Measurements from ENCODE around the gene RPL22. TPM values are rescaled to one million over a fixed set of nuclear protein-coding genes. Genes with fewer than 3 reads are reported as not detected.

RPL22 gene
- 456 TPM for total RNA-seq (2021; ENCODE audit: unreplicated experiment)
- polyA plus RNA-seq (2012) = 563 and 639 TPM in 2 replicates
- percentile 99 among the genes with signal in this experiment for Bru-seq, nascent RNA
- BruChase-seq, experiment 1, labeled RNA remaining after a 6-hour chase = percentile 99 among the genes with signal in this experiment
- BruChase-seq, experiment 2, labeled RNA remaining after a 2-hour chase = percentile 99 among the genes with signal in this experiment
- long read RNA-seq, transcript RPL22-201 (4 exons, 2,078 nt) = major isoform, 272 of 419 reads
- long read RNA-seq, transcript RPL22-206 (3 exons, 2,279 nt) = minor isoform, 64 of 419 reads
- long read RNA-seq, partial matches to known transcripts = 40 of 419 reads
- long read RNA-seq, other reads (novel, unspliced or antisense) = 40 of 419 reads

- H3K4me2 ChIP-seq (ENCODE audit: low read length) = peak within 1 kb of the TSS; percentile 93
- peak within 1 kb of the TSS; percentile 98 for H3K9ac ChIP-seq (ENCODE audit: low read length)
- intact Hi-C loops (cut with micrococcal nuclease) = no loop called here
- peak within 1 kb of the TSS; percentile 94 for H3K27ac ChIP-seq (ENCODE audit: low read depth, low read length)
- no peaks in the 10 kb centered on the region for H3K9me2 ChIP-seq (ENCODE audit: insufficient read depth)
- ChIA-PET RAD21 (ENCODE audit: low non-redundant PET in 1 of 2, low total read pairs in 2 of 2, uncharacterized antibody in 2 of 2, unreplicated experiment in 2 of 2) (no interaction called here), POLR2A (interaction anchor here (1.3 kb wide), 1 partner anchor 21 kb away, joined by 3 read pairs; no protein-coding TSS in a partner anchor), CTCF (interaction anchor here (0.8 kb wide), 1 partner anchor 14 kb away, joined by 5 read pairs; no protein-coding TSS in a partner anchor)
- BruUV-seq (replicated peaks) = TSS peak; percentile 93
- peak within 1 kb of the TSS; percentile 82 to 96 for H3K4me3 ChIP-seq (replicated peaks in 1 of 2; ENCODE audit: low read depth in 1 of 2, low read length in 2 of 2)
- H2AFZ ChIP-seq (ENCODE audit: low read depth, low read length, poor library complexity, severe bottlenecking) = peak within 1 kb of the TSS; percentile 66
- no peaks in the 10 kb centered on the region for H3K9me3 ChIP-seq (ENCODE audit: control insufficient read depth in 1 of 2, insufficient read depth in 1 of 2, low read depth in 1 of 2, low read length in 2 of 2)
- peak; percentile 94 for ATAC-seq
- no peaks in the 10 kb centered on the region; the same call in 1 of the 2 replicates for H4K20me1 ChIP-seq (ENCODE audit: insufficient read depth)
- no peaks in the 10 kb centered on the region for H3K27me3 ChIP-seq (ENCODE audit: insufficient read depth, low read length)
- peaks cover 49% of the 10 kb centered on the region for H3K79me2 ChIP-seq (ENCODE audit: insufficient read depth, low read length)
- DNase-seq (ENCODE audit: low read depth, low spot score) = peak; percentile 98
- H3K36me3 ChIP-seq (ENCODE audit: control insufficient read depth in 1 of 2, insufficient read depth in 2 of 2, low read length in 2 of 2) = peaks cover 12 to 34% of the 10 kb centered on the region in 2 experiments
- H3K4me1 ChIP-seq (ENCODE audit: control insufficient read depth in 1 of 2, insufficient read depth in 2 of 2, low read length in 2 of 2) = peaks cover 22 to 41% of the 10 kb centered on the region in 2 experiments
- TF ChIP-seq ZNF274 (IDR thresholded peaks at IDR 0.05; ENCODE audit: low read depth, low read length) (no peak), REST (IDR thresholded peaks at IDR 0.05; ENCODE audit: low read depth) (no peak), ZFX (IDR thresholded peaks at IDR 0.05) (peak; percentile 98), ATF3 (IDR thresholded peaks at IDR 0.05) (no peak), FOSL1 (IDR thresholded peaks at IDR 0.05; ENCODE audit: low read depth) (no peak), RAD21 (IDR thresholded peaks at IDR 0.05; ENCODE audit: low read depth) (no peak), MAX (IDR thresholded peaks at IDR 0.05) (no peak), ZBTB33 (IDR thresholded peaks at IDR 0.05; ENCODE audit: extremely low read depth, insufficient replicate concordance, low read length) (no peak), POLR2A (IDR thresholded peaks at IDR 0.05; ENCODE audit: borderline replicate concordance, extremely low read depth, insufficient read depth, insufficient read length) (peak; percentile 67), YY1 (IDR thresholded peaks at IDR 0.05; ENCODE audit: extremely low read depth, insufficient replicate concordance, low read depth, low read length) (peak; percentile 95), SIN3A (IDR thresholded peaks at IDR 0.05; ENCODE audit: low read depth) (no peak), CBX3 (IDR thresholded peaks at IDR 0.05; ENCODE audit: low read depth) (no peak), TCF7L2 (IDR thresholded peaks at IDR 0.05; ENCODE audit: borderline replicate concordance, extremely low read depth, insufficient read depth, insufficient read length) (peak; percentile 82), CTCF (IDR thresholded peaks at IDR 0.05 in 2 of 3, conservative IDR thresholded peaks at IDR 0.05 in 1 of 3; ENCODE audit: borderline replicate concordance in 1 of 3, insufficient read depth in 1 of 3, low read depth in 2 of 3, low read length in 2 of 3) (no peak), EGR1 (IDR thresholded peaks at IDR 0.05; ENCODE audit: low read depth) (no peak)
These were observed at the start of gene RPL22 for GRCh38 chr1:6199298-6200187. TSS of gene RPL22 (minus strand) at chr1:6199595. CDS start at chr1:6199573, 22 bp downstream.
